ENCODE results near the gene NGRN.
"Not testable (repeated sequence)": the region's sequence is repeated elsewhere in the genome, so short reads cannot be mapped to it uniquely, and the experiment has no call there.

Gene NGRN

GRCh38 chr15:90278467-90278866 is 13.0 kb downstream of the NGRN start:
- not testable (repeated sequence) for H3K4me3 ChIP-seq (ENCODE audit: low read depth, low read length); H3K4ac ChIP-seq (ENCODE audit: low read depth, low read length); H3K18ac ChIP-seq (ENCODE audit: low read length); H3K4me2 ChIP-seq (ENCODE audit: low read length); H3K4me1 ChIP-seq (ENCODE audit: control insufficient read depth in 1 of 2, insufficient read depth in 2 of 2, low read length in 2 of 2); H4K12ac ChIP-seq (ENCODE audit: low read depth, low read length); H3K27ac ChIP-seq (ENCODE audit: low read depth, low read length); H3K79me1 ChIP-seq (ENCODE audit: low read length); H2AFZ ChIP-seq (ENCODE audit: insufficient read depth, low read length, poor library complexity); H3K27me3 ChIP-seq (ENCODE audit: insufficient read depth, low read length); H3K9ac ChIP-seq (ENCODE audit: low read length); H4K8ac ChIP-seq (ENCODE audit: low read depth, low read length); H3K9me3 ChIP-seq (ENCODE audit: insufficient read depth, low read depth, low read length); H3K79me2 ChIP-seq (ENCODE audit: control insufficient read depth, insufficient read depth, low read length, poor library complexity); H3K14ac ChIP-seq (ENCODE audit: low read length); H2AK5ac ChIP-seq (ENCODE audit: low read length); H3K36me3 ChIP-seq (ENCODE audit: control insufficient read depth in 1 of 2, insufficient read depth in 2 of 2, low read length in 2 of 2); H2BK120ac ChIP-seq (ENCODE audit: insufficient read depth, low read length, poor library complexity); H2BK5ac ChIP-seq (ENCODE audit: low read depth, low read length, poor library complexity); H4K91ac ChIP-seq (ENCODE audit: low read depth, low read length); DNase-seq; H3K23ac ChIP-seq (ENCODE audit: low read length); H2BK12ac ChIP-seq (ENCODE audit: low read length)
- WGBS (ENCODE audit: extremely low coverage, insufficient coverage, insufficient read length), result no CpG with 5 or more reads among the region's 12 CpGs

- not testable (repeated sequence) for H3K4me3 ChIP-seq (ENCODE audit: low read depth, low read length); H2AFZ ChIP-seq (ENCODE audit: insufficient read depth, low read length, poor library complexity); H2AK5ac ChIP-seq (ENCODE audit: low read length); H3K27me3 ChIP-seq (ENCODE audit: insufficient read depth, low read length); H3K23ac ChIP-seq (ENCODE audit: low read length); H2BK120ac ChIP-seq (ENCODE audit: insufficient read depth, low read length, poor library complexity); H2BK12ac ChIP-seq (ENCODE audit: low read length); H3K14ac ChIP-seq (ENCODE audit: low read length); H3K79me1 ChIP-seq (ENCODE audit: low read length); H4K8ac ChIP-seq (ENCODE audit: low read depth, low read length); H3K36me3 ChIP-seq (ENCODE audit: control insufficient read depth in 1 of 2, insufficient read depth in 2 of 2, low read length in 2 of 2); H4K12ac ChIP-seq (ENCODE audit: low read depth, low read length); H4K91ac ChIP-seq (ENCODE audit: low read depth, low read length); H3K27ac ChIP-seq (ENCODE audit: low read depth, low read length); H3K4ac ChIP-seq (ENCODE audit: low read depth, low read length); H3K18ac ChIP-seq (ENCODE audit: low read length); H3K4me1 ChIP-seq (ENCODE audit: control insufficient read depth in 1 of 2, insufficient read depth in 2 of 2, low read length in 2 of 2); H2BK5ac ChIP-seq (ENCODE audit: low read depth, low read length, poor library complexity); H3K4me2 ChIP-seq (ENCODE audit: low read length); H3K9ac ChIP-seq (ENCODE audit: low read length); DNase-seq; H3K79me2 ChIP-seq (ENCODE audit: control insufficient read depth, insufficient read depth, low read length, poor library complexity); H3K9me3 ChIP-seq (ENCODE audit: insufficient read depth, low read depth, low read length)
- no CpG with 5 or more reads among the region's 5 CpGs for WGBS (ENCODE audit: extremely low coverage, insufficient coverage, insufficient read length)
These were observed 15.3 kb downstream of the NGRN start for GRCh38 chr15:90280743-90281142.

GRCh38 chr15:90281637-90282036 is 16.2 kb downstream of the NGRN start:
- H4K12ac ChIP-seq (ENCODE audit: low read depth, low read length); H3K9me3 ChIP-seq (ENCODE audit: insufficient read depth, low read depth, low read length); H3K79me1 ChIP-seq (ENCODE audit: low read length); H2BK12ac ChIP-seq (ENCODE audit: low read length); H3K27ac ChIP-seq (ENCODE audit: low read depth, low read length); H2BK120ac ChIP-seq (ENCODE audit: insufficient read depth, low read length, poor library complexity); H4K91ac ChIP-seq (ENCODE audit: low read depth, low read length); H3K9ac ChIP-seq (ENCODE audit: low read length); H3K14ac ChIP-seq (ENCODE audit: low read length); DNase-seq; H2BK5ac ChIP-seq (ENCODE audit: low read depth, low read length, poor library complexity); H3K27me3 ChIP-seq (ENCODE audit: insufficient read depth, low read length); H3K4me3 ChIP-seq (ENCODE audit: low read depth, low read length); H3K4me1 ChIP-seq (ENCODE audit: control insufficient read depth in 1 of 2, insufficient read depth in 2 of 2, low read length in 2 of 2); H3K23ac ChIP-seq (ENCODE audit: low read length); H3K18ac ChIP-seq (ENCODE audit: low read length); H3K36me3 ChIP-seq (ENCODE audit: control insufficient read depth in 1 of 2, insufficient read depth in 2 of 2, low read length in 2 of 2); H3K79me2 ChIP-seq (ENCODE audit: control insufficient read depth, insufficient read depth, low read length, poor library complexity); H3K4me2 ChIP-seq (ENCODE audit: low read length); H2AFZ ChIP-seq (ENCODE audit: insufficient read depth, low read length, poor library complexity); H2AK5ac ChIP-seq (ENCODE audit: low read length); H3K4ac ChIP-seq (ENCODE audit: low read depth, low read length); H4K8ac ChIP-seq (ENCODE audit: low read depth, low read length): not testable (repeated sequence)
- WGBS (ENCODE audit: extremely low coverage, insufficient coverage, insufficient read length), result no CpG with 5 or more reads among the region's 6 CpGs

- H4K91ac ChIP-seq (ENCODE audit: low read depth, low read length), result no peak overlapping the region
- no peak overlapping the region for H3K4me2 ChIP-seq (ENCODE audit: low read length)
- H3K4me1 ChIP-seq (ENCODE audit: control insufficient read depth in 1 of 2, insufficient read depth in 2 of 2, low read length in 2 of 2), result peaks cover 0 to 2% of the 10 kb centered on the region in 2 experiments
- no peaks in the 10 kb centered on the region for H3K9me3 ChIP-seq (ENCODE audit: insufficient read depth, low read depth, low read length)
- no peak for DNase-seq
- H3K36me3 ChIP-seq (ENCODE audit: control insufficient read depth in 1 of 2, insufficient read depth in 2 of 2, low read length in 2 of 2), result no peaks in the 10 kb centered on the region
- no peak overlapping the region for H3K14ac ChIP-seq (ENCODE audit: low read length)
- no peak overlapping the region for H2AFZ ChIP-seq (ENCODE audit: insufficient read depth, low read length, poor library complexity)
- no peaks in the 10 kb centered on the region for H3K27me3 ChIP-seq (ENCODE audit: insufficient read depth, low read length)
- no peak overlapping the region for H3K9ac ChIP-seq (ENCODE audit: low read length)
- H4K12ac ChIP-seq (ENCODE audit: low read depth, low read length), result no peak overlapping the region
- H2BK120ac ChIP-seq (ENCODE audit: insufficient read depth, low read length, poor library complexity), result no peak overlapping the region
- H3K4me3 ChIP-seq (ENCODE audit: low read depth, low read length), result no peak overlapping the region
- H3K27ac ChIP-seq (ENCODE audit: low read depth, low read length), result no peak overlapping the region
- H2BK5ac ChIP-seq (ENCODE audit: low read depth, low read length, poor library complexity), result no peak overlapping the region
- H3K79me1 ChIP-seq (ENCODE audit: low read length), result no peaks in the 10 kb centered on the region
- no peak overlapping the region for H3K4ac ChIP-seq (ENCODE audit: low read depth, low read length)
- H3K18ac ChIP-seq (ENCODE audit: low read length), result no peak overlapping the region
- H3K23ac ChIP-seq (ENCODE audit: low read length), result no peak overlapping the region
- no peak overlapping the region for H4K8ac ChIP-seq (ENCODE audit: low read depth, low read length)
- H2BK12ac ChIP-seq (ENCODE audit: low read length), result no peak overlapping the region
- no peak overlapping the region for H2AK5ac ChIP-seq (ENCODE audit: low read length)
- H3K79me2 ChIP-seq (ENCODE audit: control insufficient read depth, insufficient read depth, low read length, poor library complexity), result no peaks in the 10 kb centered on the region
These were observed 21.2 kb downstream of the NGRN start for GRCh38 chr15:90286678-90287077.

Data from trophoblast cell (in vitro differentiated cells and primary cell).